Heart right ventricle (tissue), 16 donors: ENCODE data around the gene SPON2. TPM values are rescaled to one million over a fixed set of nuclear protein-coding genes. Genes with fewer than 3 reads are reported as not detected.
A peak's percentile ranks its signal among the peaks of the same experiment; 100 is the strongest.

Source experiments
- ATAC-seq, 8 donors: fragments of 200-7000 bp; cut with Tn5 transposase; one replicate each; pipeline ENCODE4 v1.9.1; 2020; ENCODE audit warnings: mild to moderate bottlenecking in 8 of 8, moderate library complexity in 8 of 8, moderate number of reproducible peaks in 1 of 8
- DNase-seq, 2 donors: peaks; one replicate each; pipeline ENCODE4 v3.0.0-alpha.2; 2020
- H3K27ac ChIP-seq, 10 donors: fragments of 200-600 bp; sonication (generic) in 2 of 10; one replicate each; pipeline versions ENCODE4 v1.5.0 to v1.8.0; 2020 to 2022; ENCODE audit warnings: mild to moderate bottlenecking in 3 of 10
- H3K27me3 ChIP-seq, 7 donors: fragments of 200-600 bp; one replicate each; pipeline ENCODE4 v1.8.0; 2021 to 2022; ENCODE audit warnings: mild to moderate bottlenecking in 2 of 7
- H3K36me3 ChIP-seq, 9 donors: fragments of 200-600 bp; sonication (generic) in 1 of 9; one replicate each; pipeline versions ENCODE4 v1.5.0 to v1.8.0; 2020 to 2022; ENCODE audit warnings: mild to moderate bottlenecking in 2 of 9
- H3K4me1 ChIP-seq, 9 donors: fragments of 200-600 bp; sonication (generic) in 1 of 9; one replicate each; pipeline versions ENCODE4 v1.5.0 to v1.8.0; 2020 to 2022; ENCODE audit warnings: mild to moderate bottlenecking in 4 of 9
- H3K4me3 ChIP-seq, 10 donors: fragments of 200-600 bp; sonication (generic) in 2 of 10; one replicate each; pipeline versions ENCODE4 v1.5.0 to v1.8.0; 2020 to 2022; ENCODE audit warnings: mild to moderate bottlenecking in 7 of 10, moderate library complexity in 2 of 10
- H3K9me3 ChIP-seq, 11 donors: fragments of 200-600 bp in 10 of 11; sonication (generic) in 2 of 11; one replicate each; pipeline versions ENCODE4 v1.5.0 to v1.8.0; 2013 to 2022; ENCODE audit warnings: mild to moderate bottlenecking in 2 of 11, control low read depth in 1 of 11, moderate library complexity in 1 of 11
- CTCF ChIP-seq, 9 donors: fragments of 200-600 bp; sonication (generic) in 2 of 9; IDR thresholded peaks; one replicate each; pipeline versions ENCODE4 v1.5.0 to v1.8.0; 2021 to 2022; ENCODE audit warnings: antibody characterized with exemption in 9 of 9, mild to moderate bottlenecking in 5 of 9, moderate library complexity in 1 of 9
- WGBS, 2 donors: extraction: QIAGEN DNeasy Blood & Tissue Kit; methylation state at CpG; one replicate each; pipeline ENCODE4 v1.1.7; 2013; ENCODE audit warnings: inconsistent platforms in 1 of 2; 5-methylcytosine and 5-hydroxymethylcytosine counted together
- intact Hi-C, 10 donors: fragments of 100-400 bp; cut with DNase I; formaldehyde crosslinking; loops; one replicate each; pipeline versions ENCODE4 v1.11.1 to v1.14.2; 2022
- polyA plus RNA-seq, 2 donors: library from polyadenylated mRNA; stranded (reverse); fragments of 200-250 nt; gene quantifications; one replicate each; pipeline ENCODE4 v1.2.3, GENCODE V29; 2013
- total RNA-seq, 10 donors: library from RNA; stranded (reverse); fragmentation: NEBNext Ultra II Directional in 3 of 10; extraction: Animal tissue kit (Norgen Biotek cat#: 25700) in 3 of 10; gene quantifications; one replicate each; pipeline versions ENCODE4 v1.2.1 to v1.2.4, GENCODE V29; 2021 to 2023
- donor health status: Arrhythmogenic right ventricular cardiomyopathy.
- donor health status: ischemic (EF 13 %, LVEDD 7.1; RV severe dilation, severe dysfunction).
- donor health status: healthy with polysubstance abuse.
- donor health status: DM: no; HTN: yes; CAD: no.
- donor health status: DM: no; HTN: no; CAD: no.
- donor health status: ischemic (EF 25% LVEDD 6.9; RV normal size, moderate dysfunction).
- donor health status: ischemic (EF 25% LVEDD 5.7; RV mildly dilated, moderate dysfunction).
- donor health status: healthy.
- donor health status: DM: yes; HTN: yes; CAD: no.
- donor health status: Ischemic cardiomyopathy.
- donor health status: ischemic (EF 35%, LVEDD 5.7; RV mildly dilated, moderate dysfunction).
- donor health status: nonischemic (EF 11% LVEDD 7.7; RV severe dilation, severe dysfunction).
- donor health status: DM: yes; HTN: yes; CAD: no.
- donor health status: PGD.
- donor health status: ischemic (EF 29% LVEDD 5.4; RV normal size, mild dysfunction).
- donor health status: nonischemic (EF 23%, LVEDD 6.1; RV moderate dilation, normal function).

The SPON2 gene
- total and polyA plus RNA-seq, 12 donors, result 5.3 to 40.5 (median 12.1) TPM

DNA sequence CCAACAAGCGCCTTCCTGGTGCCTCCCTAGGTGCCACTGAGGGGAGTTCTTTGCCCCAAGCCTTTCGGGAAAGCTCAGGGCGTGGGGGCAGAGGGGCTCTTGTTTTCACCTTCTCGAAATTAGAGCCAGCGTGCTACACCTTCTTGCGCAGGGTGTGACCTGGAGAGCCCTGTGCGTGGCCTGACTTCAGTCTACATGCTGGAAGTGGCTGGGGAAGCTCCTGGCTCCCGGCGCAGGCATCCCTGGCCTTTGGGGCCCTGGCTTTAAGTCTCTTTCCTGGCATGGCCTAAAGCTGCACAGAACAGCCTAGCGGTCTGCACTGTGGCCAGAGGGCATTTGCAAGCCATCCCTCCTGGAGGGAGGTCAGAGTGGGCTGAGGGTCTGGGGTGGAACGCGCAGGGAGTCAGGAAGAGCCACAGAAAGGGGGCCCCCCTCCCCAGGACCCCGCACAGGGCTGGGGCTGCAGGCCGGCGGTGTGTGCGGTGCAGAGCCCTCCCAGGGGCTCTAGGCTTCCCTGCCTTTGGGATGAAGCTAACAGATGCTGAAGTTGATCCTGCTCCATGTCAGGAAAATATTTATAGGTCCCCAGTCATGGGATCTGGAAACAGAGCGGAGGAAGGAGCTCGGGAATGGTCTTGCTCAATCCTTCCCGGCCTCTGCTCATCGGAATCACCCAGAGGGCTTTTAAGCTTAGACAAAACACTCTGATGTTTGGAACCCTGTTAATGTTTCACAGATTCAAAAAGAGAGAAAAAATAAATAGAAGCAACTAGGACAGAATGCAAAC is 781 bp upstream of the SPON2 start:
- Histone ChIP-seq H3K4me3 (peak overlapping the region in 5 of 10 donors; percentile 22 to 51 (median 26)), H3K27ac (peak overlapping the region; percentile 56 to 85 (median 66)), H3K9me3 (no peaks in the 10 kb centered on the region), H3K27me3 (peaks cover 9 to 54% (median 30%) of the 10 kb centered on the region in 7 donors), H3K36me3 (peaks cover 0 to 12% (median 0%) of the 10 kb centered on the region in 9 donors), H3K4me1 (peaks cover 10 to 56% (median 44%) of the 10 kb centered on the region in 9 donors)
- DNase-seq (no peak), ATAC-seq (peak; percentile 28 to 68 (median 60))
- no peak for TF ChIP-seq CTCF (IDR thresholded peaks at IDR 0.05)
- WGBS, 2 donors, result 47 to 55% methylated on average over 19 to 20 of the region's 20 CpGs
- intact Hi-C loops, result loop anchor here in 4 of 10 donors (1.0 to 5.0 kb wide), 5 partner anchors 20 to 74 kb away; partner anchors contain the start of gene CTBP1 (in 1 of the 4)

DNA sequence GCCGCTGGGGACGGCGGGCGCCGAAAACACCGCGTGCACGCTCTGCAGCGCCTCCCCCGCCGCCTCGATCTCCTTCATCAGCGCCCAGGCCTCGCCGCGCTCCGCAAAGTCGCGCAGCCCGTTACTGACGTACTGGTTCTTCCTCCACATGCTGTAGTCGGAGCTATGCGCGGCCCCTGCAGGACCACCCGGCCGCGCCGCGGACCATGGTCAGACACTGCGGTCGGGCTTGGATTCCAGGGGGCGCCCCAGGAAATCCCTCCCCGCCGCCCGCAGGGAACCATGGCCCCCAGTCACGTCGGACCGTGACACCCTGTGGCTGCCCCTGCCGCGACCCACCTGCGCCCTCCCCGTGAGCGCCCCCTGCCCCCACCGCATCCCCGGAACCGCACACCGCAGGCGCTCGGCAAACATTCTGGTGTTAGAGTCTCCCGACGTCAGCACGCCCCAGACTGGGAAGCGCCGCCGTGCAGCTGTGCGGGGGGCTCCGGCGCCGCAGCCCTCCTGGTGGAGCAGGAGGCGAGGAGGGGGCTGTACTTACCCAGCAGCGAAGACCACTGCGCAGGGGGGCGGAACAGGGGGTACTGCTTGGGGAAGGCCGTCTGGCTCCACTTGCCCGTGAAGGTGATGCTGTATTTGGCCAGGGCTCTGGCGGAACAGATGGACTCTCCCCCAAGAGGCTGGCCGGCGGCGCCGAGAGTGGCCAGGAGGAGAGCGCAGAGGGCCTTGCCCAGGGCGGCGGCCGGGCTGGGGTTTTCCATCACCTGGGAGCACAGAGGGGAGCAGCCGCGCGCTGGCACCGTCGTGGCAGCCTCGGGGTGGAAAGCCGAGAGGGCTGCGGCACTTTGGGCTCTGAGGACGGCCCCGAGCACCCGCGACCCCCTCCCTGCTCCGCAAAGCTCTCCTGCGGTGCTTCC is 814 bp downstream of the SPON2 start:
- no peak for DNase-seq
- TF ChIP-seq CTCF (IDR thresholded peaks at IDR 0.05), result peak in 1 of 9 donors; percentile 14
- H3K36me3 ChIP-seq, result peaks cover 0 to 12% (median 0%) of the 10 kb centered on the region in 9 donors
- WGBS, 2 donors, result 2 to 4% methylated on average over 86 to 88 of the region's 88 CpGs
- peaks cover 9 to 54% (median 30%) of the 10 kb centered on the region in 7 donors for H3K27me3 ChIP-seq
- ATAC-seq, result no peak
- intact Hi-C loops, result loop anchor here in 4 of 10 donors (1.0 to 5.0 kb wide), 5 partner anchors 21 to 76 kb away; partner anchors contain the start of gene CTBP1 (in 1 of the 4)
- no peaks in the 10 kb centered on the region for H3K9me3 ChIP-seq
- H3K27ac ChIP-seq, result peak overlapping the region; percentile 12 to 77 (median 60)
- peaks cover 14 to 60% (median 47%) of the 10 kb centered on the region in 9 donors for H3K4me1 ChIP-seq
- H3K4me3 ChIP-seq, result peak overlapping the region; percentile 16 to 63 (median 52)

DNA sequence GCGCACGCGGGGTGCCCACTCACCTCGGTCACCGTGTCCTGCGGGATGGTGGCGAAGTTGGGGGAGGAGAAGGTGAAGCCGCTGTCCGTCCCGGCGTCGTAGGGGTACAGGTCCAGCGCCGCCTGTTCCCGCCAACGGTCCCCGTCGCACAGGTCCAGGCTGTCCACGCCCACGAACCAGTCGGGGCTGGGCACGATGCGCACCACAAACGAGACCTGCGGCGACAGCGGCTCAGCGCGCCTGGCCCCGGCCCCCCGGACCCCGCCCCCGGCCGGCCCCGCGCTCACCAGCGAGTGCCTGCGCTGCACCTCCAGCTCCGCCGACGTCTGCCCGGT is 1.4 kb downstream of the SPON2 start:
- DNase-seq (no peak), ATAC-seq (no peak)
- no peak for TF ChIP-seq CTCF (IDR thresholded peaks at IDR 0.05)
- peak overlapping the region in 9 of 10 donors; percentile 35 to 63 (median 54) for H3K4me3 ChIP-seq
- H3K9me3 ChIP-seq, result no peaks in the 10 kb centered on the region
- peaks cover 9 to 54% (median 30%) of the 10 kb centered on the region in 7 donors for H3K27me3 ChIP-seq
- WGBS, 2 donors, result 23 to 26% methylated on average over 42 of the region's 42 CpGs
- H3K36me3 ChIP-seq, result peaks cover 0 to 12% (median 0%) of the 10 kb centered on the region in 9 donors
- intact Hi-C loops, result loop anchor here in 2 of 10 donors (5.0 kb wide), 2 partner anchors 36 to 76 kb away; partner anchors contain the start of gene CTBP1 (in 1 of the 2)
- peak overlapping the region in 1 of 10 donors; percentile 68 for H3K27ac ChIP-seq
- peaks cover 14 to 61% (median 47%) of the 10 kb centered on the region in 9 donors for H3K4me1 ChIP-seq
